ENCODE measurements around the gene NAB1.

Gene NAB1

DNA sequence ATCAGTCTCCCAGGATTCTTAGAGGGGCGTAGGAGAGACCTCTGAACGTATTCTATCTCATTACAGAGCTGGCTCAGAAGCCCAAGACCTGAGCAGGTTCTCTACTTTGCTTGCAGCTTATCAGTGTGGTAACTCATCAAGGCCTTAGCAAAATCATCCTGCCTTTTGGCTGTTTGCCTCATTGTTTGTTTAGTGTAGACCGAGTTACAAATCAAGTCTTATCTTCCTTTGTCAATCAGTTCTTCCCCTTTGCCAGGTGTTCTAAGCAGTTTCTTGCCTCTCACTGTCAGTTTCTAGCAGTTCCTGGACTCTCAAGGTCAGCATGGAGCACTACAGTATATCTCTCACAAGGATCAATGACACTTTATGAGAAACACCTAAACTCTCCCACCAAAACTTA lies 30.9 kb upstream of the NAB1 start:
- no peak overlapping the region for H3K27ac ChIP-seq (ENCODE audit: low read length)

GRCh38 chr2:190625691-190626090 lies 23.2 kb upstream of the NAB1 start:
- H3K36me3 ChIP-seq (ENCODE audit: control insufficient read depth, low read depth, low read length) = no peaks in the 10 kb centered on the region
- no peak overlapping the region for H3K4me3 ChIP-seq (ENCODE audit: low read length)
- no peaks in the 10 kb centered on the region for H3K9me3 ChIP-seq (ENCODE audit: control insufficient read depth, low read depth, low read length)
- no peak overlapping the region for H3K9ac ChIP-seq (ENCODE audit: low read length)
- no peak overlapping the region for H3K27ac ChIP-seq (ENCODE audit: low read length)
- H3K27me3 ChIP-seq (ENCODE audit: control insufficient read depth, insufficient read depth, low read length) = no peaks in the 10 kb centered on the region
- H3K4me1 ChIP-seq (ENCODE audit: control insufficient read depth, low read depth, low read length) = no peaks in the 10 kb centered on the region

More for the DNA sequence above, 30.9 kb upstream of the NAB1 start:
- no peak overlapping the region for H3K4me3 ChIP-seq (ENCODE audit: low read length)
- H3K27me3 ChIP-seq (ENCODE audit: control insufficient read depth, insufficient read depth, low read length) = no peaks in the 10 kb centered on the region
- H3K9me3 ChIP-seq (ENCODE audit: control insufficient read depth, low read depth, low read length) = no peaks in the 10 kb centered on the region
- no peaks in the 10 kb centered on the region for H3K36me3 ChIP-seq (ENCODE audit: control insufficient read depth, low read depth, low read length)
- H3K4me1 ChIP-seq (ENCODE audit: control insufficient read depth, low read depth, low read length) = peaks cover 17% of the 10 kb centered on the region
- no peak overlapping the region for H3K9ac ChIP-seq (ENCODE audit: low read length)

DNA sequence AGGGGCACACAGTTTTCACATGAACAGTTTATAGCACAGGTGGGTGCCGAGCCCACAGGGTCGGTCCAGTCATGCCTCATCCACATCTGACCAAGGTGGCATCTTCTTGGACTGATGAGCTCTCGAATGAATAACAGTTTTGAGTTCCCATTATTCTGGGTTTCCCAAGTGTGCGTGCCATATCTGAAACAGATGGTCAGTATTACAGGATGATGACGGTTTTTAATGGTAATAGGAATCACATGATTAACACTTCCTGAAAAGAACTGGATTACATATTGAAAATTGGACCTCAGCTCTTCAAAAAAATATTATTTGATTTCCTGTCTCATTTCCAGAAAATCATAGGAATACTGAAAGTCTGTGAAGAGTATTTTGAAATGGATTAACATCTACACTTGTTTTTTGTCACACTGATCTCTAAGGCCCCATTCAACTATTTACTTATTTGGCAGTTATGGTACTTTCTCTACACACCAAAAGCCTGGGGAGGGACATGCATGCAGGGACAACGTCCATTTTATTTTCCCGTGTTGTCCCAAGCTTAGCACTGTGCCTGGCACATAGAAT lies 22.2 kb upstream of the NAB1 start:
- H3K9me3 ChIP-seq (ENCODE audit: control insufficient read depth, low read depth, low read length) = no peaks in the 10 kb centered on the region
- no peaks in the 10 kb centered on the region for H3K27me3 ChIP-seq (ENCODE audit: control insufficient read depth, insufficient read depth, low read length)
- H3K4me1 ChIP-seq (ENCODE audit: control insufficient read depth, low read depth, low read length) = no peaks in the 10 kb centered on the region
- H3K27ac ChIP-seq (ENCODE audit: low read length) = no peak overlapping the region
- no peak overlapping the region for H3K9ac ChIP-seq (ENCODE audit: low read length)
- no peak overlapping the region for H3K4me3 ChIP-seq (ENCODE audit: low read length)
- H3K36me3 ChIP-seq (ENCODE audit: control insufficient read depth, low read depth, low read length) = no peaks in the 10 kb centered on the region

GRCh38 chr2:190627448-190628412 lies 21.2 kb upstream of the NAB1 start:
- H3K9me3 ChIP-seq (ENCODE audit: control insufficient read depth, low read depth, low read length) = no peaks in the 10 kb centered on the region
- H3K27me3 ChIP-seq (ENCODE audit: control insufficient read depth, insufficient read depth, low read length) = no peaks in the 10 kb centered on the region
- H3K36me3 ChIP-seq (ENCODE audit: control insufficient read depth, low read depth, low read length) = no peaks in the 10 kb centered on the region
- H3K4me3 ChIP-seq (ENCODE audit: low read length) = no peak overlapping the region
- H3K9ac ChIP-seq (ENCODE audit: low read length) = no peak overlapping the region
- H3K4me1 ChIP-seq (ENCODE audit: control insufficient read depth, low read depth, low read length) = no peaks in the 10 kb centered on the region
- no peak overlapping the region for H3K27ac ChIP-seq (ENCODE audit: low read length)

- no peaks in the 10 kb centered on the region for H3K4me1 ChIP-seq (ENCODE audit: control insufficient read depth, low read depth, low read length)
- H3K9ac ChIP-seq (ENCODE audit: low read length) = no peak overlapping the region
- H3K27ac ChIP-seq (ENCODE audit: low read length) = no peak overlapping the region
- H3K4me3 ChIP-seq (ENCODE audit: low read length) = no peak overlapping the region
- H3K27me3 ChIP-seq (ENCODE audit: control insufficient read depth, insufficient read depth, low read length) = no peaks in the 10 kb centered on the region
- no peaks in the 10 kb centered on the region for H3K9me3 ChIP-seq (ENCODE audit: control insufficient read depth, low read depth, low read length)
- no peaks in the 10 kb centered on the region for H3K36me3 ChIP-seq (ENCODE audit: control insufficient read depth, low read depth, low read length)
Measured at GRCh38 chr2:190628591-190629319, 20.1 kb upstream of the NAB1 start.

GRCh38 chr2:190634381-190634780 lies 14.5 kb upstream of the NAB1 start:
- no peak overlapping the region for H3K27ac ChIP-seq (ENCODE audit: low read length)

DNA sequence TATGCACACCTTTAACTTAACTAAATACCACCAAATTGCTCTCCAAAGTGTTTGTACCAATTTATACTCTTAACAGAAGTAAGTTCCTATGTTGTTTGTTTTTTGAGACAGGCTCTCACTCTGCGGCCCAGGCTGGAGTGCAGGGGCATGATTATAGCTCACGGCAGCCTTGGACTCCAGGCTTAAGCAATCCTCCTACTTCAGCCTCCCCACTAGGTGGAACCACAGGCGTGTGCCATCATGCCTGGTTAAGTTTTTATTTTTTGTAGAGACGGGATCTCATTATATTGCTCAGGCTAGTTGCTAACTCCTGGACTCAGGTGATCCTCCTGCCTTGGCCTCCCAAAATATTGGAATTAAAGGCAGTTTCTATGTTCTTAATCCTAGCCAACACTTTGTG lies 13.1 kb upstream of the NAB1 start:
- Histone ChIP-seq H3K9me3 (ENCODE audit: control insufficient read depth, low read depth, low read length) (no peaks in the 10 kb centered on the region), H3K27me3 (ENCODE audit: control insufficient read depth, insufficient read depth, low read length) (no peaks in the 10 kb centered on the region), H3K4me1 (ENCODE audit: control insufficient read depth, low read depth, low read length) (no peaks in the 10 kb centered on the region), H3K4me3 (ENCODE audit: low read length) (no peak overlapping the region), H3K27ac (ENCODE audit: low read length) (no peak overlapping the region), H3K36me3 (ENCODE audit: control insufficient read depth, low read depth, low read length) (no peaks in the 10 kb centered on the region), H3K9ac (ENCODE audit: low read length) (no peak overlapping the region)

More at GRCh38 chr2:190634381-190634780, 14.5 kb upstream of the NAB1 start:
- Histone ChIP-seq H3K4me3 (ENCODE audit: low read length) (no peak overlapping the region), H3K4me1 (ENCODE audit: control insufficient read depth, low read depth, low read length) (no peaks in the 10 kb centered on the region), H3K27me3 (ENCODE audit: control insufficient read depth, insufficient read depth, low read length) (no peaks in the 10 kb centered on the region), H3K36me3 (ENCODE audit: control insufficient read depth, low read depth, low read length) (no peaks in the 10 kb centered on the region), H3K9ac (ENCODE audit: low read length) (no peak overlapping the region), H3K9me3 (ENCODE audit: control insufficient read depth, low read depth, low read length) (no peaks in the 10 kb centered on the region)

- H3K9ac ChIP-seq (ENCODE audit: low read length) = no peak overlapping the region
- H3K36me3 ChIP-seq (ENCODE audit: control insufficient read depth, low read depth, low read length) = no peaks in the 10 kb centered on the region
- no peaks in the 10 kb centered on the region for H3K4me1 ChIP-seq (ENCODE audit: control insufficient read depth, low read depth, low read length)
- H3K27me3 ChIP-seq (ENCODE audit: control insufficient read depth, insufficient read depth, low read length) = no peaks in the 10 kb centered on the region
- no peaks in the 10 kb centered on the region for H3K9me3 ChIP-seq (ENCODE audit: control insufficient read depth, low read depth, low read length)
- H3K27ac ChIP-seq (ENCODE audit: low read length) = no peak overlapping the region
- no peak overlapping the region for H3K4me3 ChIP-seq (ENCODE audit: low read length)
Measured at GRCh38 chr2:190636361-190636760, 12.5 kb upstream of the NAB1 start.

DNA sequence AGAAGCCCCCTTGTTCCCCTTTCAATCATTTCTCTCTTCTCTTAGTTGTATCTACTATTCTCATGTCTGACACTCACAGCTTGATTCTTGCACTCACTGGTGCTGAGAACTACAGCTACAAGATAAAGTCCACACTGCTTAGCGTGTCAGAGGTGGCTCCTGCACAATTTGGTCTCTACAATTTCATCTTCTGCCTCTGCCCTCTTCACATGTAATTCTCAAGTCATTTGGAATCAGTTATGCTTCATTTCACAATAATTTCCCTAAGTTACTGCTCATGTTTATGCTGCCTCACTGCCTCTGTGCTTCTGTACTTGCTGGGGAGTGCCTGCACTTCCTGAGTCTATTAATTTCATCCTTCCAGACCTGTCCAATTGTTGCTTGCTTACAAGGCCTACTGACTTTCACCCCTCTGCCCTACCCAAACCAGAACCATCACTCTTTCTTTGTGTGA lies 11.6 kb upstream of the NAB1 start:
- no peaks in the 10 kb centered on the region for H3K27me3 ChIP-seq (ENCODE audit: control insufficient read depth, insufficient read depth, low read length)
- H3K4me1 ChIP-seq (ENCODE audit: control insufficient read depth, low read depth, low read length) = no peaks in the 10 kb centered on the region
- H3K27ac ChIP-seq (ENCODE audit: low read length) = no peak overlapping the region
- no peak overlapping the region for H3K4me3 ChIP-seq (ENCODE audit: low read length)
- H3K9me3 ChIP-seq (ENCODE audit: control insufficient read depth, low read depth, low read length) = no peaks in the 10 kb centered on the region
- no peak overlapping the region for H3K9ac ChIP-seq (ENCODE audit: low read length)
- H3K36me3 ChIP-seq (ENCODE audit: control insufficient read depth, low read depth, low read length) = no peaks in the 10 kb centered on the region

GRCh38 chr2:190637903-190638618 lies 10.8 kb upstream of the NAB1 start:
- no peaks in the 10 kb centered on the region for H3K4me1 ChIP-seq (ENCODE audit: control insufficient read depth, low read depth, low read length)
- no peak overlapping the region for H3K27ac ChIP-seq (ENCODE audit: low read length)
- no peak overlapping the region for H3K4me3 ChIP-seq (ENCODE audit: low read length)
- H3K9me3 ChIP-seq (ENCODE audit: control insufficient read depth, low read depth, low read length) = no peaks in the 10 kb centered on the region
- no peaks in the 10 kb centered on the region for H3K27me3 ChIP-seq (ENCODE audit: control insufficient read depth, insufficient read depth, low read length)
- H3K9ac ChIP-seq (ENCODE audit: low read length) = no peak overlapping the region
- H3K36me3 ChIP-seq (ENCODE audit: control insufficient read depth, low read depth, low read length) = no peaks in the 10 kb centered on the region

DNA sequence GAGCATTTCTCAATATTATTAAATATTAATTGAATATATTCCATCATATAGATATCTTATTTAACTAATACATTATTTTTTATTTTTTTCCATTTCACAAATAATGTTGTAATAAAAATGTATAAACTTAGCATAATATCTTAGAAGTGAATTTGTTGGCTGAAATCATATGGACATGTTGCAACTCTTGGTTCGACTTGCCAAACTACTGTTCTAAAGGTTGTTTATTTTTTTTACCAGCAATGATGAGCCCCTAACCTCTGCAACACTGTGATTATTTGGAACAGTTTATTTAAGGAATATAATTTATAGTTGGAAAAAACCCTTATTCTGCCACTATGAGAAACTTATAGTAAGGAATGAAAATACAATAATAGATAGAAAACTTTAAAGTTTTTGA lies 8.8 kb upstream of the NAB1 start:
- no peaks in the 10 kb centered on the region for H3K36me3 ChIP-seq (ENCODE audit: control insufficient read depth, low read depth, low read length)
- H3K27ac ChIP-seq (ENCODE audit: low read length) = no peak overlapping the region
- H3K4me1 ChIP-seq (ENCODE audit: control insufficient read depth, low read depth, low read length) = no peaks in the 10 kb centered on the region
- no peaks in the 10 kb centered on the region for H3K27me3 ChIP-seq (ENCODE audit: control insufficient read depth, insufficient read depth, low read length)
- no peaks in the 10 kb centered on the region for H3K9me3 ChIP-seq (ENCODE audit: control insufficient read depth, low read depth, low read length)
- no peak overlapping the region for H3K9ac ChIP-seq (ENCODE audit: low read length)
- no peak overlapping the region for H3K4me3 ChIP-seq (ENCODE audit: low read length)
